AG10803 (cell line): ENCODE measurements around the gene GRIK3.

Experiments
- DNase-seq: peaks from one replicate; pipeline ENCODE4 v3.0.0; 2010; ENCODE audit warnings: low read depth
- H3K4me3 ChIP-seq: 2 replicates; pipeline ENCODE4 v1.5.1; 2011; ENCODE audit warnings: mild to moderate bottlenecking, low read length, control low read depth
- CTCF ChIP-seq: conservative IDR thresholded peaks from 2 replicates; pipeline ENCODE4 v1.5.1; 2011; ENCODE audit warnings: mild to moderate bottlenecking, low read length, control low read depth, inconsistent platforms

GRIK3 gene

GRCh38 chr1:36948606-36949005, 85.7 kb downstream of the GRIK3 start:
- TF ChIP-seq CTCF, result no peak
- no peak for DNase-seq
- no peak overlapping the region for H3K4me3 ChIP-seq

GRCh38 chr1:36948147-36948546, 86.2 kb downstream of the GRIK3 start:
- DNase-seq, result no peak
- H3K4me3 ChIP-seq, result no peak overlapping the region
- no peak for TF ChIP-seq CTCF

- TF ChIP-seq CTCF, result no peak
- DNase-seq, result no peak
- H3K4me3 ChIP-seq, result no peak overlapping the region
Observed at GRCh38 chr1:36947384-36947783, 86.9 kb downstream of the GRIK3 start.

- H3K4me3 ChIP-seq, result no peak overlapping the region
- no peak for DNase-seq
- TF ChIP-seq CTCF, result no peak
Observed at GRCh38 chr1:36944883-36945282, 89.4 kb downstream of the GRIK3 start.

- no peak for DNase-seq
- no peak for TF ChIP-seq CTCF
Observed at GRCh38 chr1:36942148-36942547, 92.2 kb downstream of the GRIK3 start.

GRCh38 chr1:36941316-36941978, 92.9 kb downstream of the GRIK3 start:
- TF ChIP-seq CTCF, result no peak
- no peak for DNase-seq
- no peak overlapping the region for H3K4me3 ChIP-seq

More at GRCh38 chr1:36942148-36942547, 92.2 kb downstream of the GRIK3 start:
- H3K4me3 ChIP-seq, result no peak overlapping the region

GRCh38 chr1:36938819-36939218, 95.5 kb downstream of the GRIK3 start:
- no peak for DNase-seq
- H3K4me3 ChIP-seq, result no peak overlapping the region
- no peak for TF ChIP-seq CTCF
